ENCODE results near the gene VPS52. TPM values are rescaled to one million over a fixed set of nuclear protein-coding genes. Genes with fewer than 3 reads are reported as not detected.
A peak's percentile ranks its signal among the peaks of the same experiment; 100 is the strongest.

Gene VPS52, protein sequence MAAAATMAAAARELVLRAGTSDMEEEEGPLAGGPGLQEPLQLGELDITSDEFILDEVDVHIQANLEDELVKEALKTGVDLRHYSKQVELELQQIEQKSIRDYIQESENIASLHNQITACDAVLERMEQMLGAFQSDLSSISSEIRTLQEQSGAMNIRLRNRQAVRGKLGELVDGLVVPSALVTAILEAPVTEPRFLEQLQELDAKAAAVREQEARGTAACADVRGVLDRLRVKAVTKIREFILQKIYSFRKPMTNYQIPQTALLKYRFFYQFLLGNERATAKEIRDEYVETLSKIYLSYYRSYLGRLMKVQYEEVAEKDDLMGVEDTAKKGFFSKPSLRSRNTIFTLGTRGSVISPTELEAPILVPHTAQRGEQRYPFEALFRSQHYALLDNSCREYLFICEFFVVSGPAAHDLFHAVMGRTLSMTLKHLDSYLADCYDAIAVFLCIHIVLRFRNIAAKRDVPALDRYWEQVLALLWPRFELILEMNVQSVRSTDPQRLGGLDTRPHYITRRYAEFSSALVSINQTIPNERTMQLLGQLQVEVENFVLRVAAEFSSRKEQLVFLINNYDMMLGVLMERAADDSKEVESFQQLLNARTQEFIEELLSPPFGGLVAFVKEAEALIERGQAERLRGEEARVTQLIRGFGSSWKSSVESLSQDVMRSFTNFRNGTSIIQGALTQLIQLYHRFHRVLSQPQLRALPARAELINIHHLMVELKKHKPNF
- total RNA-seq (2014; rRNA removed; shearing (Covaris generic)) = 39.4 and 48.5 TPM in 2 replicates

DNA sequence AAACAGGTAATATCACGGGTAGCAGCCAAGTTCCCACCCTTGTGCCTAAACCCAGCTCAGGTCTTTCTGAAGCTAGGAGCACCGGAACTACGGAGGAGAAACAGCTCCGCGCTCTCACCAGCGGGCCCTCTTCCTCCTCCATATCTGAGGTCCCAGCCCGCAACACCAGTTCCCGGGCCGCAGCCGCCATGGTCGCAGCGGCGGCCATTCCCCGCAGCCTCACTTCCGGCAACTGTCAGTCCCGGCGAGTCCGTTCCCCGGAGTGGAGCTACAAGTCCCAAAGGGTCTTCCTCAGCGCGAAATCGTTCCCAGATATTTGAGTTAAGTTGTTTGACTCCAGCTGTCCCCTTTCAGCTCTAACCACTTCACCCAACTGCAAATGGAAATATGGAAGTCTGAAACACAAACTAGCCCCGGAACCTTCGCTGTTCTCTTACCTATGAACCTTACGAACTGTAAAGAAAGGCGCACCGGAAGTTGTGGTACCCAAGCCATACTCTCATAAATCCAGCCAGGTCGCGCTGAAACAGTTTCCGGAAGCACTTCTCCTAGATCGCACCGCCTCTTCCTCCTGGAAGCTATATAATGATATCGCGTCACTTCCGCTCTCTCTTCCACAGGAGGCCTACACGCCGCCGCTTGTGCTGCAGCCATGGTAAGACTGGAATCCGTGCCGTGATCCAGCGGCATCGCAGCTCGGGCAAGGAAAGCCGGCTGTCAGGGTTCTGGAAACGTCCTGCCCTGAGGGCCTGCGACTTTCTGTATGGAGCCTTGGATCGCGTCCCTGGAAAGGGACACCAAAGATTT, at the start of gene VPS52, which contains the start of gene RPS18:
Gene VPS52, minus strand, starts transcription at position 409 of the 807 bp plus-strand sequence. Its CDS starts 201 bp downstream, at position 208.
Gene RPS18, plus strand, starts transcription at position 608 of the 807 bp plus-strand sequence. Its CDS starts 45 bp downstream, at position 653.
- DNase-seq (ENCODE audit: low spot score) = peak; percentile 99

DNA sequence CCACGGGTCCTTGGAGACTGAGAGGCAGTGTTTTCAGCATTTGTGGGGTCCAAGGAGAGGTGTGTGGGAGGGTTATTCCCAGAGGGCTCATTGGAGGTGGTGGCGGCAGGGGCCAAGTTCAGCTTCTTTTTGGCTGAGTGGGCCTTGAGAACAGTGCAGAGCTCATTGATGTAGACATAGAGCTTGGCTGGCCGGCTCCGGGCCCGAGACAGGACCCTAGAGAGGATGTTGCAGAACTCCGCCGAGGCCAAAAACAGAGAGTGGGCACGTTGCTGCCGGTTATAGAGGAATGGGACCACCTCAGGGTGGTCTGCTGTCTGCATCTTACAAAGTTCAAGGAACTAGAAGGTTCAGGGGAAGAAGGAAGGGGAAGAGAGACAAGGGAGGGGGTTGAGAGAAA, 49.6 kb upstream of the VPS52 start:
- DNase-seq (ENCODE audit: low spot score) = no peak

DNA sequence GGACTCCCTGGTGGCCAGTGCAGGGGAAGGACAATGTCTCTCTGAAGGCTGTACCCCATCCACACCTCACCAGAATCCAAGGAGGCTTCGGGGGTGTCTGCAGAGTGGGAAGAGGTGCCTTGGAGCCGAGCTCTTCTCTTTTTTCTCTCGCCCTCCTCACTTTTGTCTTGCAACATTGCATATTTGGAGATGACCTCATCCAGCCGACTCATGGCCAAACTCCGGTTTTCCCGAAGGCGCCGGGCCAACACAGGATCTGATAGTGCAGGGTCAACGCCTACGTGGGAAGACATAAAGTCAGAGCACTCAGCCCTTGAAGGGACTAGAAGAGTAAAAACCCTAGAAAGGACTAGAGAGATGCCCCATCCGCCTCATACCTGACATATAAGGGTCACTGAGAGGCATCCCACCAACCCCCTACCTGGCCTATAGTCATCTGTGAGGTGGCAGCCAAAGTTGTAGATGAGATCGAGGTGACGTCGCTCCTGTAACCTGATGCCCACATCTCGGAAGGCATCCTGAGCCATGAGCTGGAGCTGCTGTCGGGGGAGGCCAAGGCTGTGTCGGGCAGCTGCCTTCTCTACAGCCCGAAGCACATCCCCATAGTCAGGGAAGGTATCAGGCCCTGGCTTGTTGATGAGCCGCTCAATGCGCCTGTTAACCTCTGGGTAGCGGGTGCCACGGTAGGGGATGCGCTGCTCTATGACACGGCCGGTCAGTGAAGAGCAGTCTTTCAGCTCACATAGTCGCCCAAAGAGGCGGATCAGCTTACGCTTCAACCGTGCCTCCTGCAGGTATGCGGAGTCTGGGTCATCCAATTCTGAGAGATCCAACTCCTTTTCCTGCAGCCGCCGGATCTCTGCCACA, 48.9 kb upstream of the VPS52 start:
- DNase-seq (ENCODE audit: low spot score) = no peak

DNA sequence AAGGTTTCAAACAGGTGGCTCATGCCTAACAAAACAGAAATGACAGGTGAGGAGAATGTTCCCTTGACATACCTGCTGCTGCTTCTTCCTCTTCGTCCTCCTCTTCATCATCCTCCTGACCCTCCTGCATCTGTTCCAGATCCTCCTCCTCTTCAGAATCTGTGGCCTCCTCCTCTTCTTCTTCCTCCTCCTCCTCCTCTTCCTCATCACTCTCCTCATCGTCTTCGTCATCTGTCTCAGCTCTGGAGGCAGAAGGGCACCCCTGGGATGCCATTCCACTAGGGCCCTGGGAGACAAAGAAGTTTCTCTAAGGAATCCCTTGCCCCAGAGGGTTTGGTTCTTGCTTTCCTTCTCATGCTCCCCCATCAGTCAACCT, 48.3 kb upstream of the VPS52 start:
- DNase-seq (ENCODE audit: low spot score) = no peak

DNA sequence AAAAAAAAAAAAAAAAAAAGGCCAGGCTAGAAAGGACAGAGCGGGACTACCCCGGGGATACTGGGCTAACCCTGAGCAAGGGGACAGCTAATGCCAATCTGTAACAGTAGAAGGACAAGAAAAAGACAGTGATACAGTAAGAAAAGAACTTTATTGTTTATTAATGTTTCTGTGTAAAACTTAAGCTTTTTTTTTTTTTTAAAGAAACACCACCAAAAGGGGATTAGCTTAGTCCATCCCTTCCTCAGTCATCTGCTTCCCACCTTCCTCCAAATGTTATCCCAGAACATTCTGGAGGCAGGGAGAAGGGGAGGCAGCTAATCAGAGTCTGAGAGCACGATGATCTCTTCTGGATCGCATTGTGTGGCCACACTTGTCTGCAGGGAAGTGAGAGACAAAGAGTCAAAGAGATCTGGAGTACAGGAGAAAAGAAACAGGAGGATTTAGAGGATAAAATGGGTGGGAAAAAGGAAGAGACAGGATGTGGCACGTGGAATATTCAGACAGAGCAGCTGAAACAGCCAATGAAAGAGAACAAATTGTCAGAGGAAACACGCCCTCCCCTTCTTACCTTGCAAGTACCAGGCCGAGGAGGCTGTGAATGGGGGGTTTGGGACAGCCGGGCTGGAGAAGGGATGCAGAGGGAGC, 46.9 kb upstream of the VPS52 start:
- DNase-seq (ENCODE audit: low spot score) = no peak

DNA sequence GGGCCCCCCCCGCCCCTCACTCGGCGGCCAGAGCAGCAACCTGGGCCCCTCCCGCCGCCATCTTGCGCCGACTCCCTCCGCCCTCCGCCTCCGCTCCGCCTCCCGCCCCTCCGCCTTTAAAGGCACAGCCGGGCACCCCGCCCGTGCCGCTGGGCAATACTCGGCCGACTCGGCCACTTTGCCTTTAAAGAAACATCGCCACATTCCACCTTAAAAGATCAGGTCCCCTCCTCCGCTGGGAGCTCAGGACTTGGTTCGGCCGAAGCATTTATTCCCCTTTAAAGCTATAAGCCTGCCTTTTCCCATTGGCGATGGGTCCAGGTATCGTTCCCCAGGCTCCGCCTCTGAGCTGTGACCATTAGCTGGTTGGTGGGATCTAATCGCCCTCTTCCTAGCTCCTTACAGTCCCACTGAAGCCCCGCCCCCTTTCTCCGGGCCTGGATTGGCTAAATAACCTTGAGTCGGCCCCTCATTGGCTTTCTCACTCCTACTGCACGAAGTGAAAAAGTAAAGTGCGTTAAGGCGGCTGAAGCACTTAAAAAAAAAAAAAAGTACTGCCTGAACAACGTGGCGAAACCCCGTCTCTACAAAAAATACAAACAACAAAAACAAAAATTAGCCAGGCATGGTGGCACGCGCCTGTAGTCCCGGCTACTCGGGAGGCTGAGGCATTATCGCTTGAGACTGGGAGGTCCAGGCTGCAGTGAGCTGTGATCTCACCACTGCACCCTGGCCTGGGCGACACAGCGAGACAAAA, 46.2 kb upstream of the VPS52 start, which contains the start of gene ZBTB22:
Gene ZBTB22, minus strand, starts transcription at position 76 of the 757 bp plus-strand sequence. CDS start 828 bp downstream, outside the sequence.
- peak; percentile 99 for DNase-seq (ENCODE audit: low spot score)

DNA sequence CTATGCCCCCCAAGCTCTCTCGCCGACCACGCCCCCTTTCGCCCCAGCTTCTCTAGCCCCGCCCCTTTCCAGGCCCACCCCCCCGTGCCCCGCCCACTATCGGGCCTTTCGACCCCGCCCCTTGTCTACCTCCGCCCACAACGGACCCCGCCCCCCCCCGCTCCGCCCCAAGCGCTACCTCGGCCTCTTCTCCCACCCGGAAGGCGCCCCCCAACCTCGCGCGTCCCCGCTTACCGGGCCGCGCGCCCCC, 45.7 kb upstream of the VPS52 start:
- no peak for DNase-seq (ENCODE audit: low spot score)

DNA sequence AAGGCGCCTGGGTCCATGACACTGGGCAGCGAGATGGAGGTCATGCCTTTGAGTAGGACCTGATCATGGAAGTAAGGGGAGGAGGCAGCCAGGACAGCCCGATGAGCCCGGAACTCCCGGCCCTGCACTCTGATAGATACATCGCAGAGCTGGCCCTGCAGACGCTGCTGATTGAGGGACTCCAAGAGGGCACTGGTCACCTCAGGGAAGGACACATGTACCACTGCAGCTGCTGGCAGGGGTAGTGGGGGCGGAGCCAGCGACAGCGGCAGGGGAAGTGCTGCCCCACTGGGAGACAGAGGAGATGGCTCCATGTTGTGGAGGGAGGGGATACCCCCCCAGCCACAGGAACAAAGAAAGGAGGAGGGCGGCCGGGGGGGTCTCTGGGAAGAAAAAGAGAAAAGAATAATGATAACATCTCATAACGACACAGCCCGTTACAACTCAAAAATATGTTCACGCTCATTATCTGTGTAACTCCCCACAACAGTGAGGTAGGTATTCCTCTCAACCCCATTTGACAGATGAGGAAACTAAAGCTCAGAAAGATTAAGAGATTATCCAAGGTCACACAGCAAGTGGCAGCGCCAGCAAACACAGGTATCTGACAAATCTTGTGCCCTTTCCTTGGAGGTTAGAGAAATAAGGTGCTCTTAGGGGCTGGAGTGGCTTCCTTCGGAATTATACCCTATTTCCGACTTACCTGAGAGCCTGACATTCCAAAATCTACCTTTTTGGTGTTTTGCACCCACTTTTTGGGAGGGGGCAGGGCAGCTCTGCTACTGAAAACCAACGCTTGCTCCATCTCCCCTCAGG, 45.1 kb upstream of the VPS52 start:
- DNase-seq (ENCODE audit: low spot score) = peak; percentile 26

DNA sequence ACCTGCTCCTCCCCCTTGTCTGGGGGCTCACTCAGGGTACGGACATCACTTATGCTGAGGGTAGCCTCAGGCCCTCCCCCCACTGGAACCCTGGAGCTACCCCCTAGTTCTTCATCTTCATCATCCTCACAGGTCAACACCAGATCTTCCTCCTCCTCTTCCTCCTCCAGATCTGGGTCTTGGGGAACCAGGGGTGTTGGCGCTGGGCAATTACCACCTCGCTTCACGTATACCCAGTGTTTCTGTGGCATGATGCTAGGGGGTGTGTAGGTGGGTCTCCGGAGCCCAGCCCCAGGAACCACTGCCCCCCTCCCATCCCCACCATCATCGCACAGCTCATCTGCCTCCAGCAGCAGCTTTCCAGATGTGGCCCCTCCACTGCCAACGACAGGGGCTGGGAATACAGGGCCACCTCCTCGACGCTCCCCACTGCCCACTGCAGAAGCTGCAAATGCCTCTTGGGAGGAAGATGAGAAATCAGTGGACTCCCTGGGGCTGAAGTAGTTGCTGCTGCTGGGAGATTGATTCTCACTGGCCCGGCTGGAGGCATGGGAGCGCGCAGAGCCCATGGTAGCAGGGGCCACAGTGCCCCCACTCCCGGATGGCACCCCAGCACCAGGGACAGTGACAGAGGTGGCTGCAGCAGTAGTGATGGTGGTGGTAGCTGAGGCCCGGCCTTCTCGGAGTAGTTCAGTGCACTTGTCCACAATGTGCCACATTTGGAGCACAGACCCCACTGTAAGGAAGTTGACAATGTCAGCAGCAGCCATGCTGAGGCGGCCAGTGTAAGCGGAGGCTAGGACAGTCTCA, 44.3 kb upstream of the VPS52 start:
- no peak for DNase-seq (ENCODE audit: low spot score)

DNA sequence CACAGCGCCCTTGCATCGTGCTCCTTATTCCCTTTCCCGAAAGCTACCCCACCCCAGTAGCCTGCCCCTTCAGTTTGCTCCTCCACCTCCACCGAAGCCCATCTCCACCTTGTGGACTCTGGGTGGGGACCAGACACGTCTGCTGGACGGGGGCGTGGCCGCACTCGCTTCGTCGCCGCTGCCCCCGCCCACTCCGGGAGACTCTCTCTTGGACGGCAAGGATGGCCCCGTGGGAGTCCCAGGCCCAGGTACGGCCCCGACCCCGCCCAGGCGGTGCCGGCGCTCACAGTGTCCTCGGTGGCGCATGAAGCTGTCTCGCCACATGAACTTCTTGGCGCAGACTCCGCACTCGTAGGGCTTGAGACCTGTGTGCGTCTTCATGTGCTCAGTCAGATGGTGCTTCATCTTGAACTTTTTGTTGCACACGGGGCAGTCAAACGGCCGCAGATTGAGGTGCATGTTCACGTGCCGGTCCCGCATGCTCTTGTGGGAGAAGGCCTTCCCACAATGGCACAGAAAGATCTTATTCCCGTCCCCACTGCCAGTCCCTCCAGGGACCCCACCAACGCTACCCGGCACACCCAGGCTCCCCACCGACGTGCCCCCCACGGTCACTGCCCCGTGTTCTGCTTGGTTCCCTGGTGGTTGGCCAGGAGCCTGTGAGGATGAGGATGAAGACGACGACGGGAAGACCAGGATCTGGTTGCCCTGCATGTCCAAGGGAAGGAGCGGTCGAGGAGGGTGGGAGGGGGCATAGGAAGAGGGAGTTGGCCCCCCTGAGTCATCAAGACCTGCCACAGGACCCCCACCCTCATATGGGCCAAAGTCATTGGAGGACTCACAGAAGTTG, 43.5 kb upstream of the VPS52 start:
- peak; percentile 76 for DNase-seq (ENCODE audit: low spot score)

DNA sequence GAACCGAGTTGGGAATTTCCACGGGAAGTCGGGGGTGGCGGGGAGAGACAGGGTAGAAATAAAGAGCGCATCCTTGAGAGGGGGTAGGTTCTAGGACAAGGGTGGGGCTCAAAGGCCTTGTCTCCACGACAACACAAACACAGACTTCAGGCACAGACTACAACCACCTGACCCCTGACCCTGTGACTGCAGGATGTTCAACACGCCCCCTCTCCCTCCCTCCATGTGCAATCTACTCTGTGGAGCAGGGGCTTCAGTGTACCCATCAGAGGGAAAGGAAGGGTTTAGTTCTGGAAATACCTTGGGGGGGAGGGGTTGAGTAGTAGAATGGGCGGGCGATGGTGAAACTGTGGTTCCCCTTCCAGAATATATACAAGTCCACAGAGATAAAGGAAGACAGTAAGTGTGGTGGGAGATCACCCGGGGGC, 42.9 kb upstream of the VPS52 start:
- peak; percentile 90 for DNase-seq (ENCODE audit: low spot score)

DNA sequence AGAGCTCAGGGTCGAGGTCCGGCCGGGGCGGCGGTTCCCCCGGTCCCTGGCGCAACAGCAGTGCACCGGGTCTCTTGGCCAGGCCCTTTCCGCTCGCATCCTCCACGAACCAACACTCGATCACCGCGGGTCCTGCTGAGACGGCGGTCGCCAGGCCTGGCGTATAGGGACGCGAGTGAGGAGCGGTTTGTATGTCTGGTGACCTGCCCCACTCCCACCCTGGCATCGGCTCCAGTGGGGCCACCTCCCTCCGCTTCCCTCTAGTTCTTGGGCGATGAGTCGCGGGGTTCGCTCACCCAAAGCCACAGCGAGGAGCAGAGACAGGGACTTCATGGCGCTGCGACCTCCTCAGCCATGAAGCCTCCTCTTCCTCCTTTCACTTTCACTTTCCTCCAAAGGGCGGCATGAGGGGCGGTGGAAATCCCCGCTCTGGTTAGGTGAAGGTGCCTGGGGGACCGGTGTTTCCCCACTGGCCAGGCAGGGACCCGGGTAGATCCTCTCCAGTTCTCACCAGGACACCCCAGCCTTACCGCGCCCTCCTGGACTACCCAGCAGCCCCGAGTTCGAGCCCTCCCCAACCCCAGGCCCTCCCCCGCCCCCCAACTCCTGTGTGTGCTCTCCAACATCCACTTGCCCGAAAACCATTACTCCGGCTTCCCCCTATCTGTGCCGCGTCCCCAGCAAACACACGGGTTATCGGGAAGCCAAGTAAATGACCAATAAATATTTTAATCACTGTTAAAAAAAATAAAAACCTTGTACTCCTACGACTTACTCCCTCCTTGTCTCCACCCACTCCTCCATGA, 42.2 kb upstream of the VPS52 start, which contains the start of gene TAPBP:
Gene TAPBP, minus strand, starts transcription at position 370 of the 806 bp plus-strand sequence. Its CDS starts 37 bp downstream, at position 333.
- peak; percentile 72 for DNase-seq (ENCODE audit: low spot score)

DNA sequence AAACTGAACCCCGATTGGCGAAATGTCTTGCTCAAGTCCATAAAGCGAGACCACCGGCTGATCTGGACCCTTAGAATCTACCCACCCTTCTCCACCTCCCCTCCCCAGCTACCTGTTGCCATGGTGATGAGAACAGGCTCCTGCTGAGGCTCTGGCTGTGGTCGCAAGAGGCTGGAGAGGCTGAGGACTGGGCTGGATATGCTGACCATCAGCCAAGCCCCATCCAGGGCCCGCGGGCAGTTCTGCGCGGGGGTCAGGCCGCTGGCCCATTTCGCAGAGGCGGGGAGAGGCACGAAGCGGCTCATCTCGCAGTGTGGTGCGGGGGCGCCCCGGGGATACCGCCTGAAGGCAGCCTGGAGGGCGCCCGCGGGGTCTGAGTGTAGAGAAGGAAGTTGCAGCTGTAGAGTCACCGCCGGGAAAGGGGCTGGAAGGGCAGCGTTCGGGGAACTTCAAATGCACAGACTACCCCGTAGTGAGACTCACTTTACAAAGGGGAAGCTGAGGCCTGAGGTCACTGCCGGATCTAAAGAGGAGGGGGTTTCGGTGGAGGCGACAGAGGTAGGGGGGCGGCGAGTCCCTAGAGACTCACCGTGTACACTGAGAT, 41.5 kb upstream of the VPS52 start:
- peak; percentile 42 for DNase-seq (ENCODE audit: low spot score)

DNA sequence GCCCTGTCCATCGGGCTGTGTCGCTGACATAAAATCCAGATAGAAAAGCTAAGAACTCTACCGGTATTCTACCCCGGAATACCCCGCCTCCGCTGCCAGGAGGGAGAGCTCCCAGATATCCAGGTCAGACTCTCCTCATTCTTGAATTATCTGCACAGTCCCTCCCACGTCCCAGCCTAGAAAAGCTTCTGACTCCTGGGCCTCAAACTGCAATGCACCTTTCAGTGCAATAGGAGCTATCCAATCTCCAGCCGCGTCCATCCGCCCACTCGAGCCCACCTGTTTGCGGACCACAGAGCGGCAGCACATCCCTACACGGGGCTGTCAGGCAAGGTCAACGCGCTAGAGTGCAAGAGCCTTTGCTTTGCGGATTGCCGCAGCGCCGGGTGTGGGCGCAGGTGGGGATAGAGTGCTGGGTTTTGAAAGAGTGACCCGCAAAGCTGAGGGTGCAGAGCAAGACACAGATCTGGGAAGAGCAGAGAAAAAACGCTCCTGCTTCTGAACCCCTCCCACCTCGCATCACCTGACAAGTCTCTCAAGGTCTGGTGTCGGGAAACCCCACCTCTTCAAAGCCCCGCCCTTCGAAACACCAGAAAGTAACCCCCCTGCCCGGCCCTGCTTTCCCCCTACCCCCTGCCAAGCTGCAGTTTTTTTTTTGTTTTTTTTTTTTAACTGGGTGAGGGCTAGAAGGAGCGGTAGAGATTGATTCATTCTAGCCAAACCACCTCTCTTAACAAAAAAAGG, 40.9 kb upstream of the VPS52 start:
- DNase-seq (ENCODE audit: low spot score) = peak; percentile 78

DNA sequence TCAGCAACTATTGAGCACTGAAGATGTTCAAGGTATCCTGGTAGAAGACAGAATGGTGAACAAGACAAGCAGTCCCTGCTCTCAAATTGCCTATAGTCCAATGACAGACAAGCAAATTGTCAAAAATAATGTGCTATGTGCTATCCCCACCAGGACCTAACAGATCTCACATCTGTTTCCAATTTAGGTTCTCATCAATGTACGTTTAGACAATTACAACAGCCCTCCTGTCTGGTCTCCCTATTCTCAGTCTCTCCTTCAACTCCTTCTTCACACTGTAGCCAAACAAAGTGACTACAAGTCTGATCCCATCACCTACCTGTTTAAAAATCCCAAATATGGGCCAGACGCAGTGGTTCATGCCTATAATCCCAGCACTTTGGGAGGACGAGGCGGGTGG, 34.7 kb upstream of the VPS52 start:
- no peak for DNase-seq (ENCODE audit: low spot score)
